Measurements from ENCODE around the gene ACSL1.

GRCh38 chr4:184792950-184793555, 32.7 kb downstream of the ACSL1 start:
- TF ChIP-seq POLR2AphosphoS5 (IDR thresholded peaks at IDR 0.05; ENCODE audit: low read depth) (peak; percentile 77; the same call in 1 of the 2 replicates), CTCF (IDR thresholded peaks at IDR 0.05; ENCODE audit: insufficient read depth, low read length) (no peak), REST (IDR thresholded peaks at IDR 0.05; ENCODE audit: insufficient replicate concordance, low read depth) (no peak)

All from HL-60 (cell line).